Hematopoietic multipotent progenitor cell treated with erythropoietin and hydrocortisone succinate and interleukin-3 and kit ligand, for 8 days (in vitro differentiated cells): Measurements from ENCODE around the gene FAM53B.

Source experiments
- DNase-seq: peaks from one replicate; pipeline ENCODE4 v3.0.0-alpha.2; 2015

Gene FAM53B

GRCh38 chr10:124707144-124707467 is 37.1 kb downstream of the FAM53B start:
- DNase-seq: no peak

GRCh38 chr10:124706462-124707143 is 37.6 kb downstream of the FAM53B start:
- DNase-seq: peak; percentile 45

DNA sequence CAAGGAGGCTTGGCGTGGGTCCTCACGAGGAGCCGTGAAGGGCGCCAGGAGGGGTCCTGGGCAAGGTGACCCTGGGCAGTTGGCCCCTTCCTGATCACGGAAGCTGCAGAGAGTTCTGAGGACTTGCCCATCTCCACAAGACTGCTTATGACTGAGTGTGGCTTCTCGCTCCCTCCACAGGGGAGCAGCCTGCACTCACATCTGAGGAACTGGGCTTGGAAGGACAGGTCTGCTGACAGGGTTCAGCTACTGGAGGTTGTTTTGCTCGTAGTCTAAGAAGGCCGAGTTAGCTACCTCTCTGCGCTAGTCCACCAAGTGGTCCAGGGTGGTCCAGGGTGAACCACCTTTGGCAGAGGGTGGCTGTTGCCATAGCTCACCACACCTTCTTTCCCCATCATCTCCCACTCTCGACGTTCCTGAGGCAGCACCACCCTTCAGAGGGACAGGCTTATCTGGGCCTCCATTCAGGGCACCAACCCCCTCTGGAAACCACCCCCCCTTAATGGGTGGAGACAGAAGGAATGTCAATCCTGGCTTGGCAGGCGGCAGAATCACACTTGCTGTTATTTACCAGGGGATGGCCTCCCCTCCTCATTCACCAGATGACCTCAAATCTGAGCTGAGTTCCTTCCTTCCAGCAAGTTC is 38.2 kb downstream of the FAM53B start:
- peak; percentile 58 for DNase-seq

DNA sequence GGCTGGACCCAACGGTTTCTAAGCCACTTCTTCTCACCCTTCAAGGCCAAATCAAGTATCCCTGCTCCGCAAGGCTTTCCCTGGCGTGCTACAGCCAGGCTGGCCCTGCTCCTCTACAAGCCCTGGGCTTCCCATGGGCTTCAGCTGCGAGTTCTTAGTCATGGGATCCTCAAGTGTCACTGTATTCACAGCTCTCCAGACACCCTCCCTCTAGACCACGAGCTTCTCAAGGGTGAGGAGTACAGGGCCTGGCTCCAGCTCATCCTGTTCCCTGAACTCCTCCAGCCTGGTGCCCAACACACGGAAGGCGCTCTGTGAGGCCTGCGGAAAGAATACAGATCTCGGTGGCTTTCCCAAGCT is 38.8 kb downstream of the FAM53B start:
- DNase-seq: no peak

- no peak for DNase-seq
These were observed 39.5 kb downstream of the FAM53B start for GRCh38 chr10:124704428-124705380.

DNA sequence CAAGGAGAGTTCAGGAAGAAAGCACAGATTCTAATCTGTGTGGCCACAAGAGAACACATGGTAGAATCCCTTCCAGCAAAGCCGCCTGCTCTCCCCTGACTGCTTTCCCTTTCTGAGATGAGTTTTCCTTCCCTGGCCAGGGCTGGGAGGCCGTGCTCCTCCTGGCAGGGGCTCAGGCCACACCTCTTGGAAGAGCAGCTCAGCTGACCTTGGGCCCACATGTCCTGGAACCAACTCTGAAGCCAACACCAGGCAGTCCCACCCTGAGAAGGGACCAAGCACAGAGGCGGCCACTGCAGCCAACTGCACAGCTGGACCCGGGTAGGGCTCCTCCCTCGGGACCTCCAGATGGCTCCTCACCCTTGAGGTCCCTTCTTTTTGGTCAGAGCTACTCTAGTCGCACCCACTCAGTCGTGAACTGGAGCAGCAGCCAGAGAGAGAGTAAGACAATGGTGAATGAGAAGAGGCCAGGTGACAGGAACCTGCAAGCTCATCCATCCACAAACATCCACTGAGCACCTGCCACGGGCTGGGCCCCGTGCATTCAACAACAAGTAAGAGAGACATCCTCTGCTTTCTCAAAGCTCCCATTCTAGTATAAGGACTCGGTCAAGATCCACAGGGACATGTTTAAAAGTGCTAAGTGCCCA is 40.3 kb downstream of the FAM53B start:
- no peak for DNase-seq

- no peak for DNase-seq
These were observed 40.8 kb downstream of the FAM53B start for GRCh38 chr10:124703372-124703771.

DNA sequence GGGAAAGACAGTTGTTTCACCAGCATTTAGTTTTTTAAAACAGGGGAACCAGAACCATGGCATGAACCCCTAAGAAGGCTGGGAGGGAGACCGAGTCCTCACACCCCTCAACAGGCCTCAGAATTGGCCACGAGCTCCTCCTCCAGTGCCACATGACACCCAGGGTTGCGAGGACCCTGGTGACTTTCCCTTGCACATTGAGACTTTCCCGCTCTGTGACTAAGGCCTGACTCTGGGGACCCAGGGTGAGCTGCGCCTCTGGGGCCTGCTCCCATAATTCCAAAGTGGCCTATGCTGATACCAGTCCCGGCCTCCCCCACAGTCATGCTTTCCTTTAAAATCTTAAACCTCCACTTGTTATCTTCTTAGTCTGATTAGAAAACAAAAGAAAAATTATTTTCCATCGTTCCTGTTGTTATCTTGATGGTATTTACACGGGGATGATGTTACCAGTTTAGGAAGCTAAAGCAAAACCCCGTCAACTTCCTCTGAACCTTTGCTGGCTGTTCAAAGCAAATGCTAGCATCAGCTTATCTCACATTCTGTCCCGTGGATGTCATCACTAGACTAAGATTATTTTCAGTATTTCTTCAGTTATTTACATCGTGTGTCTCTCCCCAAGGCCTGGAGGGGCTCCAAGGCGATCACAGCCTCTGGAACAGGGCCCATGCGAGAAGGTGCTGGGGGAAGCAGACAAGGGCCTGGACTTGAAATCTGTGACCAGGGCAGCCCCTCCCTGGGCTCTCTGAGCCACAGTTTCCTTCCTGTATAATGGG is 42.1 kb downstream of the FAM53B start:
- peak; percentile 49 for DNase-seq

DNA sequence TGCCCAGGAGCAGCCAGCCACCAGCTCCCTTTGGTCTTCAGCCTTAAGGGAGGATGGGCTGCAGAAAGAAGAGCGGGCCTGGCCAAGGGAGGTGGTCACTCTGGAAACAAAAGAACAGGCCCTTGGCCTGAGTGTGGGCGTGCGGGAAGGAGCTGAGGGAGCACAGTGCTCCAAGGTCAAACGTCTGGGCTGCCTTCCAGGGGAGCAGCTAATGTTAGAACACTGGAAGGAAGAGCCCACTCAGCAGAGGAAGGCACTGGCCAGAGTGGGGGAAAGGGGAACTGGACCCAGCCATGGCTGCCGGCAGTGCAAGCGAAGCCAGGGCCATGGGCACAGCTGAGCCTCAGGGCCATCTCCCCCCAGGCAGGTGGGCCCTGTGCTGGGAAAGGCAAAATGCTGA is 42.7 kb downstream of the FAM53B start:
- DNase-seq: no peak

DNA sequence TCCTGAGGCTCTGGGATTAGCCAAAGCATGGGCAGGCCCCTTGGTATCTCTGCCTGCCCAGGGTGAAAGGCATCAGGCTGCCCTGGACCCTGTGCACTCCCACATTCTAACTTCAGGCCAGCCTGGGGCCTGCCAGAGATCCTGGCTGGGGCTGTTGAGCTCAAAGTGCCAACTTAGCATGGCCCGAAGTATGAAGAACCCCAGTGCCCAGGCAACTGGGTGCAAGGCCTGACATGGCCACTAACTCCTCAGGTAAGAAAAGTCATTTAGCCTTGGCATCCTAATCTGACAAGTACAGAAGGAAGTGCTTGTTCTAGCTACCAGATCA is 43.2 kb downstream of the FAM53B start:
- no peak for DNase-seq

DNA sequence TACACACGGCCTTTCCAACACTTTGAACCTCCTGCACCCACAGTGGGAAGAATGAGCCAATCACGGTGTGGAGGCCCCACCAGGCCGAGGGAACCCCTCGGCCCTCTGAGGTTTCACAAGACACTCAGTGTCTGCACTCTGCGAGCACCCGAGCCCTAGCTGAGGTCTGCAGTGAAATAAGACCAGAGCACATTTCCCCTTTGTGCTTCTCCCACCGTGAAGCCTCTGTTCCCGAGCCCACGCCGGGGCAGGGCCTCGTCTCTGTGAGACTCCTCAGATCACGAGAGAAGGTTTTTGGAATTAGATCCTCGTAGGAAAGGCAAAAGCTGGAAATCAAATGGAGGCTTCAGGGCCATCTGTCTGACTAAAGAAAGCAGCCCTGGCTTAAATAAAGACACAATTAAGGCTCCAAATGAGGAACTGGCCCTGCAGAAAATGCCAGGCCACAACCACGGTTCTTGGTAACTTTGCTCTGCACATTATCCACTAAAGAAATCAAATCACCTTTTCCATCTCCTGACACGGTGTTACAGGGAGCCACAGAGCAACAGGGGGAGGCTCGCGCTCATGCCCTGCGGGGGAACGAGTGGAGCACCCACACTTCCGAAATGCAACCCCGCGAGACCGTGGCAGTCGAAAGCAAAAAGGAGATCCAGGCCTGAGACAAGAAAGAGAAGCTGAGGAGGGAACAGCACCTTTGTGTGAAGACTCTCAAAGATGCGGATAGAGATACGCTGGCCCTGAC is 43.7 kb downstream of the FAM53B start:
- DNase-seq: no peak

DNA sequence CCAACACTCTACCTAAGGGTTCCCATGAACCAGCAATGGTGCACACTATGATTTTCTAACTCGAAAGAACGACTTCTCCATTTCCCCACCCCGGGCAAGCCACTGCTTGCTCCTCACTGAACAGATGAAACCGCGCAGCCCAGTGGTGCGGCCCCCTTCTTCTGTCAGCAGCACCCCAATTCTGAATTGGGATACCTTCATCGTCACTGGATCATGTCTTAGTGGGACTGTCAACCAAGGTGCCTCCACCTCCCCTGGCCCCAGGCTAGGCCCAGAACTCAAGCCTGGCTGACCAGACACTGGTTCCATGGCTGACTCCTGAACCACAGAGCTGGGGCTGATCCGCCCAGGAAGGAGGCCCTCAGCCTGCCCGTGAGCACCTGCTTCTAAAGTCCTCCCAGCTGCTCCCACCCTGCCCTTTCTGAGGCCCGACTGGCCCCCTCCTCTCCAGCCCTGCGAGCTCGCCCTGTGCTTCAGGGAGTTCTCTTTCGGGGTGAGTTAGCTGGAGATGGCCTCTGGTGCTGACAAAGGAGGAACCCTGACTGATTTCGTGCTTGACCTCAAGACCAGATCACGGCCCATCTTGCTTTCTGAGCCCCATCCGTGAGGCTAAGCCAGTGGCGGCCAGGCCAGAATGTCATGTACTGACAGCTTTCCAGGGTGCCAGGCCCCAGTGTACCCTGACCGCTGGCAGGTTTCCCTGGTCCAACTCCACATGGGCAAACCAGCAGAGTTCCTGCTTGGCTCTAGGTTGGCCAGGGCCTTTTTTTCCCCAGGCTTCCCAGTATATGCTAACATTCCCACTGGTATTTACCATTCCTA is 44.5 kb downstream of the FAM53B start:
- DNase-seq: no peak

- DNase-seq: peak; percentile 75
These were observed 45.4 kb downstream of the FAM53B start for GRCh38 chr10:124698545-124699469.

GRCh38 chr10:124697837-124698544 is 46.2 kb downstream of the FAM53B start:
- DNase-seq: no peak

DNA sequence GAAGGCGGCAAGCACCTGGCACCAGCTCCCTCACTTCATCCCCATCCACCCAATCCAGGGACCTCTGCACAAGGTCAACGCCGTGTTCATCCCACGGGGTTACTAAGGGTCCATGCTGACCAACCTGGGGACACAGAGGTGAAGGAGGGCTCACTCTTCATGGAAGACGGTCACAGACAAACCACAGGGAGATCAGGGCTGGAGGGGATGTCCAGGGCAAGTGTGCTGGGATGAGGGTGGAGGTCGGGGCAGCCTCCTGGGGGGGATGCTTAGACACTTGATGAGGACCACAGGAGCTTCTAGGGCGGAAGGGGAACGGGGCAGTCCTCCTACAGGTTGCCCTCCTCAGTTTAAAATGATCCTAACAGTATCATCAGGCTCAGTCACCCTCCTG is 46.7 kb downstream of the FAM53B start:
- DNase-seq: no peak

DNA sequence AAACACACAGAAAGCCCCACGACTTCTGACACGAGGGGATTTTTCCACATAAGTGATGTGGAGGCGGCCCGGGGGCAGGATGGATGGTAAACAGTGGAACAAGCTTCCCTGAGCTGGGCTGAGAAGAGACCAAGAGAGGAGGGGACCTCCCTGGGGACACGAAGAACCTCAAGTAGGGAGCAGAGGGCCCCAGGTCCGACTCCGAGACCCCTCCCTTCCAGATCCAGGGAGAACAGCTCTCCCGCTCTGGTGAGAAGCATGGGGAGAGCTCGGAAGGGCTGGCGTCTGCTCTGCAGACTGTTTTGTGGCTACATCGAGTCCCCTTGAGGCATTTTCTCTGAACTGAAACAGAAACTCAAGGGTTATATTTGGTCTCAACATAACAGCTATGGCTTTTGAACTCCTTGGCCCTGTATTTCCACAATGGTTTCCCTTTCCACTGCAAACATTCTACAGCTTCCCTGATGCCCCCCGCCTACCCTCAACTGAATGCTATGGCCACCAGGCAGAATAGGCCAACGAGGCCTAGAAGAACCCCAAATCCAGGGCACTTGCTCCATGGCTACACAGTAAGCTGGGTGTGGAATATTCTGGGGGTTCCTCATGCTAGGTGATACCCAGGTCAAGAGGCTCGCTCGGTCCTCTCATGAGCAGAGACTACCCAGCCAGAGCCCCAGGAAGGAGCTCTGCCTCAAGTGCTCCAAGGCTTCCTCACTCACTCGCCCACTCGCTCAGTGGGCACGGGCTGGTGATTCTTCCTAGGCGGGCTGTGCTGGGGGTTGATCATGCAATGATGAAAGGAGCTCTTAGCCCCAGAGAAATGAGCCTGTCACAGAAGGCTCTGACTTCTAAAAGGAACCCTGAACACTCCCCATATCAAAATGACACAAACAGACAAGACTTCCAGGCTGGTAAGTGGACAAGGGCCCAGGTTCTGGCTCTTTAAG is 47.5 kb downstream of the FAM53B start:
- no peak for DNase-seq

- no peak for DNase-seq
These were observed 48.9 kb downstream of the FAM53B start for GRCh38 chr10:124695259-124695658.
